Gastroesophageal sphincter (tissue), 4 donors: Measurements from ENCODE around the gene ROR2. TPM values are rescaled to one million over a fixed set of nuclear protein-coding genes. Genes with fewer than 3 reads are reported as not detected.

Experiments used
- ATAC-seq: fragments of 150-250 bp; one replicate; pipeline ENCODE4 v1.9.1; 2016; ENCODE audit warnings: mild to moderate bottlenecking, moderate library complexity
- H3K27ac ChIP-seq, 4 donors: fragments of 200-600 bp; sonication (generic) in 3 of 4; 1 replicate in 3 of 4; 2 replicates in 1 of 4; pipeline ENCODE4 v1.5.1; 2016 to 2019
- H3K27me3 ChIP-seq: fragments of 200-600 bp; sonication (generic); one replicate; pipeline ENCODE4 v1.5.1; 2019
- H3K36me3 ChIP-seq, 2 donors: fragments of 200-600 bp; sonication (generic); one replicate each; pipeline ENCODE4 v1.5.1; 2019; ENCODE audit warnings: control low read depth in 1 of 2
- H3K4me1 ChIP-seq, 3 donors: fragments of 200-600 bp; sonication (generic); 1 replicate in 2 of 3; 2 replicates in 1 of 3; pipeline ENCODE4 v1.5.1; 2016 to 2019; ENCODE audit warnings: control low read depth in 2 of 3
- H3K4me3 ChIP-seq, 2 donors: fragments of 200-600 bp; sonication (generic); one replicate each; pipeline ENCODE4 v1.5.1; 2019; ENCODE audit warnings: mild to moderate bottlenecking in 1 of 2, moderate library complexity in 1 of 2
- H3K9me3 ChIP-seq, 3 donors: fragments of 200-600 bp; sonication (generic); one replicate each; pipeline ENCODE4 v1.5.1; 2017 to 2019; ENCODE audit warnings: control low read depth in 2 of 3
- EP300 ChIP-seq: sonication (generic); formaldehyde crosslinking; IDR thresholded peaks from one replicate; pipeline ENCODE4 v1.6.1; 2017; ENCODE audit warnings: antibody characterized with exemption, mild to moderate bottlenecking
- POLR2A ChIP-seq, 2 donors: fragments of 450-650 bp; IDR thresholded peaks; one replicate each; pipeline ENCODE4 v1.6.1; 2017; ENCODE audit warnings: antibody characterized with exemption in 2 of 2, mild to moderate bottlenecking in 2 of 2, moderate library complexity in 1 of 2
- POLR2AphosphoS5 ChIP-seq: sonication (generic); formaldehyde crosslinking; IDR thresholded peaks from one replicate; pipeline ENCODE4 v1.6.1; 2017; ENCODE audit warnings: antibody characterized with exemption
- WGBS, 2 donors: methylation state at CpG; one replicate each; pipeline ENCODE4 v1.1.5; 2018; ENCODE audit warnings: low coverage in 1 of 2; 5-methylcytosine and 5-hydroxymethylcytosine counted together
- total RNA-seq, 4 donors: library from RNA; depleted of rRNA; stranded (reverse); fragments of >200 nt; gene quantifications; one replicate each; pipeline ENCODE4 v1.1.0, GENCODE V29; 2016
- TF ChIP-seq, protein P1 (sequence below), 4 experiments: fragments of 200-600 bp in 2 of 4; fragments of 450-650 bp in 2 of 4; sonication (generic) in 1 of 4; IDR thresholded peaks; one replicate each; pipeline ENCODE4 v1.5.1; 2017 to 2019; ENCODE audit warnings: antibody characterized with exemption in 4 of 4, mild to moderate bottlenecking in 2 of 4, moderate library complexity in 2 of 4

The ROR2 gene
- total RNA-seq, 4 donors from 2014 or later: 40.8 to 69.1 (median 63.2) TPM

DNA sequence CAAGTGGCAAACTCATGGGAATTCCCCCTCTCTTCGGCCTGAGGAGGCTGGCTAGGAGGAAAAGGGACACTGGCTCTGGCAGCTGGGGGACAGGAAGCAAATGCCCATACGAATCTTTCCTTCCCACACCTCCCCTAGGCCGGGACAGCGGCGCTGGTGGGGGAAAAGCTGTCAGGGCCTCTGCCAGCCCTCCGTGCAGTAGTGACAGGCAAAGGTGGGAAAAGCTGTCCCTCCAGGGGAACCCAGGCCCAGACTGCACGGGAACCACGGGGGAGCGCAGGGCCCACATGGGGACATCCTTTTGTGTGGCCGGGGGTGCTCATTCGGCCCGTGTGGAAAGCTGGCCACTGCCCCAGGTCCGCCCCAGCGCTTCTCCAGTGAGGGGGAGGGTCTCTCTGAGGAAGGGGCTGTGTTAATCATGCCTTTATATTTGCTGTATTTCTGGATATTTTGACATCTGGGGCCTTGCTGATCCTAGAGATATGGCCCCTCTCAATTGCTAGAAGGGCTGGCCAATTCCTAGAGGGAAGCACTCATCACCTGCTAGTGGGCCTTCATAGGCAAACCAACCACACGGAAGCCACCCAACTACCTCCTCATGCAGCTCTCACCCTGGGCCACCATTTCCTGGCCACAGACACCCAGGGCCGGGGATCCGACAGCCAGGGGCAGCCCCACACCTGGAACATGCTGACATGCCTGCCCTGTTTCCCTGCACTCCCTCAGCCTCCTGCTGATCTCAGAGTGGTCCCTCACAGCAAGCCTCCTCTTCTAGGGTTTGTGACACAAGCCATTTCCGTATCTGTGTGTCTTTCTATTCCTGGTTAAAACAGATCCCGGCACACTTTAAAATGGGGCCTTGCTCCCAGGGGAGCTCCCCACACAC, 138.8 kb downstream of the ROR2 start:
- Histone ChIP-seq H3K36me3 (no peaks in the 10 kb centered on the region), H3K9me3 (no peaks in the 10 kb centered on the region), H3K4me3 (no peak overlapping the region), H3K4me1 (peaks cover 0 to 79% (median 5%) of the 10 kb centered on the region in 3 donors), H3K27ac (peak overlapping the region in 3 of 4 donors; percentile 30 to 82 (median 58)), H3K27me3 (no peaks in the 10 kb centered on the region)
- TF ChIP-seq, protein P1, sequence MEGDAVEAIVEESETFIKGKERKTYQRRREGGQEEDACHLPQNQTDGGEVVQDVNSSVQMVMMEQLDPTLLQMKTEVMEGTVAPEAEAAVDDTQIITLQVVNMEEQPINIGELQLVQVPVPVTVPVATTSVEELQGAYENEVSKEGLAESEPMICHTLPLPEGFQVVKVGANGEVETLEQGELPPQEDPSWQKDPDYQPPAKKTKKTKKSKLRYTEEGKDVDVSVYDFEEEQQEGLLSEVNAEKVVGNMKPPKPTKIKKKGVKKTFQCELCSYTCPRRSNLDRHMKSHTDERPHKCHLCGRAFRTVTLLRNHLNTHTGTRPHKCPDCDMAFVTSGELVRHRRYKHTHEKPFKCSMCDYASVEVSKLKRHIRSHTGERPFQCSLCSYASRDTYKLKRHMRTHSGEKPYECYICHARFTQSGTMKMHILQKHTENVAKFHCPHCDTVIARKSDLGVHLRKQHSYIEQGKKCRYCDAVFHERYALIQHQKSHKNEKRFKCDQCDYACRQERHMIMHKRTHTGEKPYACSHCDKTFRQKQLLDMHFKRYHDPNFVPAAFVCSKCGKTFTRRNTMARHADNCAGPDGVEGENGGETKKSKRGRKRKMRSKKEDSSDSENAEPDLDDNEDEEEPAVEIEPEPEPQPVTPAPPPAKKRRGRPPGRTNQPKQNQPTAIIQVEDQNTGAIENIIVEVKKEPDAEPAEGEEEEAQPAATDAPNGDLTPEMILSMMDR (IDR thresholded peaks at IDR 0.05): no peak
- WGBS, 2 donors: 50 to 71% methylated on average over 2 to 4 of the region's 19 CpGs
- no peak for ATAC-seq

DNA sequence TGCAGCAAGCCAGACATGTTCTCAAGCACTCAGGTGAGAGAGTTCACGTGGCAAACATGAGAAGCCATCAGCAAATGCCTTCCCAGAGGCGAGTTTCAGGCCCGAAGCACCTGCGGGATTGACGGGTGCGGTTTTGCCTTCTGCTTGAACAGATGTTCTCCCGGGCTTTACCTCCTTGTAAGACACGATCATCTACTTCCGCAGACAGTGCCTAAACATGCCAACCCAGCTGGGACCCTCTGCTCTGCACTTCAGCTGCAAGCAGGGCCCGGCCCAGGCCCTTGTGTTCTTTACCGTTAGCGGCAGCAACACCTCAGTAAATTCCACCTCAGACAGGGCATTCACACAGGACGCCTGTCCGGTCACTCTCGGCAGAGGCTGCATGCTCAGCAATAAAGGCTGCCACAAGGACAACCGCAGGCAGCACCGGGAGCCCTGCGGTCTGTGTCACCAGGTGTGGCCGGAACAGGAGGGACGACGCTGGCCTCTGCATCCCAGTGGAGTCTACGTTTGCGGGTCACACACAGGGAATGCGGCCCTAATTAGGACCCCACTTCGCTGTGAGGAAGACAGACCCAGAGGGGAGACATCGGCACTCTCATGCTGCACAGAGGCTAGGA, 139.6 kb downstream of the ROR2 start:
- ATAC-seq: no peak
- no peak overlapping the region for H3K4me3 ChIP-seq
- peaks cover 0 to 84% (median 5%) of the 10 kb centered on the region in 3 donors for H3K4me1 ChIP-seq
- H3K36me3 ChIP-seq: no peaks in the 10 kb centered on the region
- WGBS, 2 donors: 60 to 86% methylated on average over 1 to 11 of the region's 26 CpGs
- H3K9me3 ChIP-seq: no peaks in the 10 kb centered on the region
- peak overlapping the region in 2 of 4 donors; percentile 58 to 82 for H3K27ac ChIP-seq
- no peaks in the 10 kb centered on the region for H3K27me3 ChIP-seq
- TF ChIP-seq POLR2AphosphoS5: no peak
- TF ChIP-seq POLR2A (IDR thresholded peaks at IDR 0.05): no peak
- TF ChIP-seq, protein P1 (IDR thresholded peaks at IDR 0.05): no peak
- no peak for TF ChIP-seq EP300

DNA sequence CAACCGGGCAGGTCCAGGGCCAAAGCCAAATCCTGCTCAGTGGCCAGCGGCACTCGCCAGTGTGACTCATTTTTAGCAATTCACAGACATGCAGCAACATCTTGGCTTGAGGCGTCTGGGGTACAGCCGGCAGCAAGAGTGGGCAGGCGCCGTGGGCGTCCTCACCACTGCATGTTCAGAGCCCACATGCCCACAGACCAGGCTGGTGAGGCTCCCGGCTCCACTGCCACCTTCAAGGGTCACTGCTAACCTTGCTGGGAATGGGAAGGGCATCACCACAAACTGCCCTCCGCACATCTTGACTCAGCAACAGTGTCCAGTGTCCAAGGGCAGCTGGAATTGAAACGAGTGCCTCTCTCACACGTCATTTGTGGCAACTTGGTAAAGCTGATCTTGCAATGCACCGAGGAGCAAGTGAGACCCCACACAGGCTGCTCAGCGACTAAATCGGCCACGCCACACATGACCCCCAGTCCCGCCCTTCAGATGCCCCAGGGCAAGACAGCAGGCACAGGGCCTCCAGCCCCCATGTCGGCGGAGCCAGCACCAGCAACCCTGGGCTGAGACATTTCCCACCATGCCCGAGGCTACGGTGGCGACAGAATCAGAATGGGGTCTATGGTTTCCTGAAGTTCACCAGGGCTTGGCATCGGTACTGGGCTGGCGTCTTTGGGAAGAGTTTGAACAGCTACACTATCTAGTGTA, 140.3 kb downstream of the ROR2 start:
- H3K36me3 ChIP-seq: no peaks in the 10 kb centered on the region
- no peak overlapping the region for H3K4me3 ChIP-seq
- no peaks in the 10 kb centered on the region for H3K27me3 ChIP-seq
- TF ChIP-seq POLR2AphosphoS5 (peak; percentile 24), POLR2A (IDR thresholded peaks at IDR 0.05) (no peak), EP300 (no peak)
- 92% methylated on average over 4 of the region's 24 CpGs; no CpG with 5 or more reads in 1 of the 2 donors for WGBS, 2 donors
- ATAC-seq: no peak
- H3K9me3 ChIP-seq: no peaks in the 10 kb centered on the region
- peaks cover 0 to 84% (median 5%) of the 10 kb centered on the region in 3 donors for H3K4me1 ChIP-seq
- peak overlapping the region in 3 of 4 donors; percentile 32 to 82 (median 58) for H3K27ac ChIP-seq

DNA sequence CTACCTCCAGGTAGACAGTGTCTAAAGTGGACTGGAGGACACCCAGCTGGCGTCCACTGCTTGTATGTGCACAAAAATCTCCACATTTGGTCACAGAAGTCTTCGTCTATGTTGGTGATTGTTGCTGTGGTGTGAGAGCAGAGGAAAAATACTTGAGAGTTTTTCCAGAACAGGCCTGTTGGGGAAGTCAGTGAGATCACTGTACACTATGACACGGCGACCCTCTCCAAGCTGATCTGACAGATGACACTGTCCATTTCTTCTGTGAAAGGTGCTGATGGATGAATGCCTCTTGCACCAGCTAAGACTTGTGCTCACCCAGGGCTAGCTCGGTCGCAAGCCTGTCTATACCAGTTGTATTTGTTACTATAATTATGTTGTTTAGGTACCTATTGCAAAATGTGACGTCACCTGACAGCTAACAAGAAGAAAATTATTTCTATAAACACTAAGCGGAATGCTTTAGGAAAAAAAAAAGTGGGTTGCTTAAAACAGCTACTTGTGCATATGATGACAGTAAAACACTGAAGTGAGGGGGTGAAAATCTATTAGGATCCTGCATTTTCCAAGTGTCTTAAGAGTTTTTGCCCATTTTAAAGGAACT, 142.3 kb downstream of the ROR2 start:
- Histone ChIP-seq H3K27me3 (no peaks in the 10 kb centered on the region), H3K27ac (peak overlapping the region in 3 of 4 donors; percentile 61 to 67 (median 64)), H3K9me3 (no peaks in the 10 kb centered on the region), H3K4me3 (no peak overlapping the region), H3K4me1 (peaks cover 0 to 84% (median 14%) of the 10 kb centered on the region in 3 donors), H3K36me3 (no peaks in the 10 kb centered on the region)
- TF ChIP-seq, protein P1 (IDR thresholded peaks at IDR 0.05): no peak
- TF ChIP-seq POLR2AphosphoS5: peak; percentile 14
- 35 to 60% methylated on average over 8 of the region's 8 CpGs for WGBS, 2 donors
- peak; percentile 5 for ATAC-seq

DNA sequence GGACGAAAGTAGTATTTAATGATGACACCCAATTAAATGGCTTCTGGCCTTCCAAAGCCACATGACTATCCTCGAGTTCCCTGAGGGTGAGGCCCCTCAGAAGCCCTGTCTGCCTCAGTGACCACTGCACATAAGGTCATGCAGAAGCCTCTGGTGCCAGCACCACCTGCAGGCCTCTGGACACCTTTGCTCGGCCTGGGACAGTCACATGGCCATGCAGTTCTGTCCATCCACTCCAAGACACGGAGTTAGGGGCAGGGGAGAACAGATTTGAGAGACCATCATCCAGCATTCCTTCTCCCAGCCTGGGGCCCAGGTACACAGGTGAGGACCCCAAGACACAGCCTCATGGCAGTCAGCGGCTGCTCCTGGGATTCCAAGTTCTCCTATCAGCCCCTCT, 145.0 kb downstream of the ROR2 start:
- H3K4me3 ChIP-seq: no peak overlapping the region
- H3K27me3 ChIP-seq: no peaks in the 10 kb centered on the region
- peaks cover 2 to 88% (median 20%) of the 10 kb centered on the region in 3 donors for H3K4me1 ChIP-seq
- H3K9me3 ChIP-seq: no peaks in the 10 kb centered on the region
- H3K27ac ChIP-seq: peak overlapping the region in 2 of 4 donors; percentile 30 to 84
- no peaks in the 10 kb centered on the region for H3K36me3 ChIP-seq
- ATAC-seq: no peak
- 82% methylated on average over 4 of the region's 5 CpGs; no CpG with 5 or more reads in 1 of the 2 donors for WGBS, 2 donors
- no peak for TF ChIP-seq EP300
- TF ChIP-seq, protein P1 (IDR thresholded peaks at IDR 0.05): no peak
- TF ChIP-seq POLR2A (IDR thresholded peaks at IDR 0.05): no peak
- TF ChIP-seq POLR2AphosphoS5: no peak
